Right renal pelvis (tissue), 4 donors: ENCODE data around the gene P2RY6. TPM values are rescaled to one million over a fixed set of nuclear protein-coding genes. Genes with fewer than 3 reads are reported as not detected.
A peak's percentile ranks its signal among the peaks of the same experiment; 100 is the strongest.

Experiments
- DNase-seq, 4 donors: peaks; one replicate each; pipeline ENCODE4 v3.0.0-alpha.2; 2013; ENCODE audit warnings: low read depth in 4 of 4, low spot score in 3 of 4, missing footprints in 1 of 4
- polyA plus RNA-seq, 4 donors: library from polyadenylated mRNA; unstranded; fragments of 120-200 nt; gene quantifications; one replicate each; pipeline ENCODE4 v1.2.1, GENCODE V29; 2013; ENCODE audit not compliant: insufficient read length in 4 of 4

P2RY6 gene
- polyA plus RNA-seq, 4 donors = 1.1 to 1.3 (median 1.1) TPM

DNA sequence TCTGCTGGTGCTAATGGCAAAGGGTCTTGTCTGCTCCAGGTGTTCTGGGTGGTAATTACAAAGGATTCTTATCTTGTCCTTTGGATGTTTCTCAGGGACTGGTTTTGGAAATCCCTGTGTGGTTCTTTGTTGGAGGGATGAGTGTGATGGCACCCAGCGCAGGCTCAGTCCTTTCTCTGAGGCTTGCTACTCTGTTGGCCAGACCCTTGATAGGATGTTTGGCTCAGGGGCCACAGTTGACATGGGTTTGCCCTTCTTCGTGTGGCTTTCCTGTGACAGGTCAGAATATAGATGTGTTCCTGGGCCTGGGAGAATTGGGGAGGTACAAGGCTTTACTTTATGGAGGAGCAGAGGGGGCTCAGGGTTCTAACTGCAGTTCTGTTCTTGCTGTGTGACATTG, 39.9 kb downstream of the P2RY6 start:
- no peak for DNase-seq

DNA sequence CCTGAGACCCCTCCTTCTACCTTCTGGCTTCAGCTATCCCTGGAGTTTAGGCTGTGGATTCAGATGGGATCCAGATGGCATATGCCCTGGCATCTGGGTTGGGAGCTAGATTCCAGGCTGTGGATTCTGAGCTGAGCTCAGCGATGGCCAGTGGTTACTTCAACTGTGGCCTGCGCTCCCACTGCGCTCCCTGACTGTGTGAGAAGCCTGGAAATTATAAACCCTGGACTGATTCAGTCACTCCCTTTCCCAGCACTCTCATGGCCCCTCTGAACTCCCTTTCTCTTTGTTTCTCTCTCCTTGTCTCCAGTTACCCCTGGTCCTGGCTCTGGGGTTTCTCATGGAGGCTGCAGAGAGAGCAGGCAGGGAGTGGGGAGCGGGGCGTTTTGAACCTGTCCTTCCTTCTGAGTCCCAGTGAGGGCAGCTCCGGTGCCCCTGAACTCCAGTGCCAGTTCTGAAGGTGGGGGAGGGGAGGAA, 40.8 kb downstream of the P2RY6 start:
- DNase-seq = no peak

DNA sequence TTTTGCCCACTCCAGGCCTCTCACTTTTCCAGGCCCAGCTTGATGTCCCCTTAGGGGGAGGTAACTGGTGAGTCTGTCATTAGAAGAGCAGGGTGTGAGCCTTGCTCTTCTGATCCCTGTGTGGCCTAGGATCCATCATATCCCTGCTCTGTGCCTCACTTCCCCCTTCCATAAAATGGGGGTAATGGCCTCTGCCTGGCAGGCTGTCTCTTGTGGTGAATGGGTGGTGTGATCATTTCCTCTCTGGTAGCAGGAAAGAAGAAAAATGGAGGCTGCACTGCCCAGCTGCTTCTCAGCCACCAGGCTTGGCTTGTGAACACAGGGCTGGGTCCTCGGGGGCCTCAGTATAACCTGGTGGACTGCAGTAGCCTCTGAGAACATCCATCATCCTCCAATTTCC, 41.5 kb downstream of the P2RY6 start:
- DNase-seq = no peak

DNA sequence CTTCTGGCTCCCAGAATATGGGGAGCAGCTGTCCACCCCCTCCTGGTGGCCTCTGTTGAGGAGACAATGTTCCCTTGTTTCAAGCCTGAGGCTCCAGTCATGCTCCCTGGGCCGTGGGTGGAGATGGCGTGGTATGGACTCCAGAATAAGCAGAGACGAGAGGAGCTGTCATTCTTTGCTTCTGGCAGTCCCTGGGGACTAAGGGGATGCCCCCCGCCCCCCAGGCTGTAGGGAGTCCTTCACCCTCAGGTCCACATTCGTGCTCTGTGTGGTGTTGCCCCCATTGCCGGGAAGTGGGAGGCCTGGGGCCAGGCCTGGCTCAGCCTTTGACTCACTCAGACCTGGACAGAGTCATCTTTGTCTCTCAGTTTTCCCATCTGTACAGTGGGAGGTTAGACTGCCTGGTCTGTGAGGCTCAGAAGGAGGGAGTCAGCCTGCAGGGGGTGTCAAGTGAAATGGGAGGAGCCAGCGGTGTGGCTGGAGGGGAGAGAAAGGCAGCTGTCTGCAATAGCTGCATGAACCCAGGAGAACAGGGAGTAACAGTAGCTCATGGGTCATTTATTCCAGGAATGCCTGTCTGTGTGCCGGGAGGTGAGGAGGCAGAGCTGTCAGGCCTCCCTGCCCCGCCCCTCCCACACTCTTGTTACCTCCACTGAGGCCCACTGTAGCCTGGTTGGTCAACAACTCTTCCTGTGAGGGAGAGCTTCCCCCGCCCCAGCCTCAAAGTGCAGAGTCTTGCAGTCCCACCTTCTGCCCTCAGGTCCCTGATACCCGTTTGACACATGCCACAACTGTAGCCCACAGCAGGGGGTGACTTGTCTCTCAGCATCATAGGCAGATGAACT, 42.2 kb downstream of the P2RY6 start:
- DNase-seq = peak in 3 of 4 donors; percentile 67 to 79 (median 74)

DNA sequence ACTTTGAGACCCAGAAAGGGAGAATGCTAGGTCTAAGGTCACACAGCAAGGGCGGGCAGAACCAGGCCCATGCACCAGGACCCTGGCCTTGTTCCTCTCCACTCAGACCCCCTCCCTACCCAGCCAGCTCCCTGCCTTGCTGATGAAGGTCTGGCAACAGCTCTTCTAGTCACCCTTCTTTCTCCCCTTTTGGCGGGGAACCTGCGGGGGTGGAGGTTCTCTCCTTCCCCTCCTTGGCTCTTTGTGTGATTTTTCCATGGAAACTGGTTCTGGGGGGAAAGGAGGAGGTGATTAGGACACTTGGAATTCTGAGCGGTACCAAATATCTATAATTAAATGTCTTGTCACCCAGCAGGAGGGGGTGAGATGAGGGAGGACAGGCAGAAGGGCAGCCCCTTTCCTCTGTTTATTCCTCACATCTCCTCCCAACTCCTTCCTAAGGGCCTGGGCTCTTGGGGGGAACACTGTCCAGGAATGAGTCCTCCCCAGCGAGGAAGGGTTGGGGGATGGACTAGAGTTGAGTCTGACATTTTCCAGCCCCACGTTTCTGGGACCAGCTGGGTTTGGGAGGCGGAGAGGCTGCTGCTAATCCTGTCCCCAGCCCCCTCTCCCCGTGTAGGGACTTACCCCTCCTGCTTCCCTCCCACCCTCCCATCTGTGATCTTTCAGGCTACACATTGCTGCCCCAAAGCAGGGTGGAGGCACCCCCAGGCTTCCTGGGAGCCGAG, 43.3 kb downstream of the P2RY6 start:
- no peak for DNase-seq

DNA sequence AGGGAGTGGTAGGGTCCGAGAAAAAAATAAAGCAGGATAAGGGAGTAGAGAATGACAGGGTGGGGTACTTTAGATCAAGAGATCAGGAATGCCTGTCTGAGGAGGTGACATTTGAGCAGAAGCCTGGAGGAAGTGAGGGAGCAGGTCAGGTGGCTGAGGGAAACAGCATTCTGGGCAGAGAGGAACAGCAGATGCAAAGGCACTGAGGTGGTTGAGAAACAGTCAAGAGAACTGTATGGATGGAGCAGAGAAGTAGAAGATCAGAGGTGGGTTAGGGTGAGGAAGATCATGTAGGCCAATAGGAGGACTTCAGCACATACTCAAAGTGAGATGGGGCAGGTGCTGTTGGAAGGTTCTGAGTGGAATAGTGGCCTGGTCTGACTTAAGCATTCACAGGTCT, 44.3 kb downstream of the P2RY6 start:
- DNase-seq = no peak

DNA sequence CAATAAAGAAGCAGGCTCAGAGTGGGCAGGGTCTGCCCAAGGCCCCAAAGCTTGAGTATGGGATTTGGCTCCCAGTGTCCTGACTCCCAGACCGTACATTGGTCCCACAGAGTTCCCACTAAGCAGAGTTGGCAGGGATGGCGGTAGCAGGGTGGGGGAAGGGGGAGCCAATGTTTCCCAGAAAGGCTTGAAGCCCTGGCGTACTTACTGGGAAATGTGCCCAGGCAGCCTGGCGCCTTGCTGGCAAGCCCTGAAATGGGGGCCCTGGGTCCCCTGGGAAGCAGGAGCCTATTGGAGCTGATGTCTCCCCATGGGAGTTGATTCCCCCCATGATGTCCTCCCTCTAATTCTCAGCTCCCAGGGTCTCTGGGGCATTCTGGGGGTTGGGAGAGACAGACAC, 45.2 kb downstream of the P2RY6 start:
- DNase-seq = no peak

DNA sequence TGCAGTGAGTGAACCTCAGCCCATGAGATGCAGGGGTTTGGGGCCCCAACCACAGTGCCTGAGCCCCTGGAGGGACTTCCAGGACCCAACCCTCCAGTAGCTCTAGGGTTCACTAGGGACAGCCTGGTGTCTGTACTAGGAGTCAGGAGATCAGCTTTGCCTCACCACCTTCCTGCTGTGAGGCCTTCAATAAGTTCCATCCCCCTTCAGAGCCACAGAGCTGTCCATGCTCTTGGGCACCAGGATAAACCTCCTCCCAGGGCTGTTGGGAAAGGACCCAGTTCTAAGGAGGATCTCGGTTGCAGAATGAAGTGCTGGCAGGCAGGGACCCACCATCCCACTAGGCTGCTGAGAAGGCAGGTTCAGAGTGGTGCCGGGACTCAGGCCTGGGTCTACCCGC, 45.7 kb downstream of the P2RY6 start:
- no peak for DNase-seq

DNA sequence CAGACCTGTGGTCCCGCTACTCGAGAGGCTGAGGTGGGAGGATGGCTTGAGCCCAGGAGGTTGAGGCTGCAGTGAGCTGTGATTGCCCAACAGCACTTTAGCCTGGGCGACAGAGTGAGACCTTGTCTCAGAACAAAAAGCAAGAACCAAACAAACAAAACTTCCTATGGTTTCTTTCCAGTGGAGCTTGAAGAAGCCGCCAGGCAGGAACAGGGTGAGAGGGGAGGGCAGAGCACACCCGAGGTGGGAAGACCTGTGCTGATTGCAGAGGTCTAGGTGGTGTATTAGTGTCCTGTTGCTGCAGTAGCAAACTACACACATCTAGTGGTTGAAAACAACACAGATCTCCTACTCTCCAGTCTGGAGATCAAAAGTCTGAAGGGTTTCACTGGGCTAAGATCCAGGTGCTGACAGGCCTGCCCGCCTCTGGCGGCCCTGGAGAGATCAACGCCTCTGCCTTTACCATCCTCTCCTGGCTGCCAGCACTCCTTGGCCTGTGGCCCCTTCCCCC, 46.4 kb downstream of the P2RY6 start:
- no peak for DNase-seq

DNA sequence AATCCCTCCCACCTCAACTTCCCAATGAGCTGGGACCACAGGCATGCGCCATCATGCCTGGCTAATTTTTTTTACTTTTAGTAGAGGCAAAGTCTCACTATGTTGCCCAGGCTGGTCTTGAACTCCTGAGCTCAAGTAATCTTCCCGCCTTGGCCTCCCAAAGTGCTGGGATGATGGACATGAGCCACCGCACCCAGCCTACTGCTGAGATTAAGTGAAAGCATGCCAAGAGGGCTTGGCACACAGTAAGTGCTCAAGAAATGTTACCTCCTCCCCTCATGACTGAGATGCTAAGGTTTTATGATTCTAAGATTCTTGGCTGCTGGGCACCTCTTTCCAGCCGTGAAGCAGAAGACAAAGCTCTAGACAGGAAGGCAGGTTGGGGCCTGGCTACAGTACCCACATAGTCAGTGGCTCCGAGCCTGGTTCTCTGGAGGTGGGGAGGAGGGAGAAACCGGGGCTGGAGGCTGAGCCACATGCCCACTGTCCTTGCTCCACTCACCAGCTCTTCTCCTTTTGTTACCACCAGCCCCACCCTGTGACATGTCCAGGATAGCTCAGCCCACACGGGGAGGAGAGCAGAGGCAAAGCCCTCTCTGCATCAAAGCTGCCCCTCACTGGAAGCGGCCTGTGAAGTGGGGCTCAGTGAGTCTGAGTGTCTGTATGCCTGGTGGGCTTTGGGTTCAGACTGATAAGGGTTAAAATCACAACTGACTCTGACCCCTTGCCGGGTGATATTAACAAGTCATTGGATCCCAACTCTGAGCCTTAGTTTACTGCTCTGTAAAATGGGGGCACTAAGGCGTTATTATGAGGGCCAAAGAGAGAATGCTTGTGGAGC, 48.8 kb downstream of the P2RY6 start:
- no peak for DNase-seq

DNA sequence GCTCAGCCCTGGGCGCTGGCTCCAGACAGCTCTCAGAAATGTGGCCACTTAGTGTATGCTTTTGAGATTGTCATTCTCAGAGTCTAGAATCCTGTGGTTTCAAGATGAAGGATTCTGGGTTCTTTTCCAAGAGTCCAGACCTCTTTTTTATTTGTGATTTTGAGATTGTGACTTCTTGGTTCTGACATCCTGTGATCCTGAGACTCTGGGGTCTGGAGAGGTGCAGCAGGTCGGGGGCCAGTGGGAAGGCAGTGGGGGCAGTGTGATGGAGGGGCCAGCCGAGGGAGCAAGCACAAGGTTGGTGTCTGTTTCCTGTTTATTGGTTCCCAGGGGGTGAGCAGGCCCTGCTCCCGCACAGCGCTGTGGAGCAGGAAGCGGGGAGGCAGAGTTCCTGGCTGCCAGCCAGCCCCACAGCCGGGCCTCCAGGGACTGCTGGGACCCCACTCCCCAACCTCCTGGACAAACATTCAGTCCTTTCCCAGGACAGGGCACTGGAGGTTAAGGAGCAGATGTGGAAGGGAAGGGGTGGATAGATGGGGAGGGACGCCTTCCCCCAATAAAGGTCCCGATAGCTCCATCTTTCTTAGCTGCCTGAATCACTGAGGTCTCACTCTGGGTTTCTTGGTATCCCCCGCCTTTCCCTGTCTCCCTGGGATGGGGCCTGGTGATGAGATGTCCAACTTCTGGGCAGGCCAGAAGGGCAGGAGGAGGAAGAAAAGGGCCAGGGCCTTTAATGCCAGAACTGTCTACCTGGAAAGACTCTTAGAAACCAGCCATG, 49.7 kb downstream of the P2RY6 start:
- no peak for DNase-seq

DNA sequence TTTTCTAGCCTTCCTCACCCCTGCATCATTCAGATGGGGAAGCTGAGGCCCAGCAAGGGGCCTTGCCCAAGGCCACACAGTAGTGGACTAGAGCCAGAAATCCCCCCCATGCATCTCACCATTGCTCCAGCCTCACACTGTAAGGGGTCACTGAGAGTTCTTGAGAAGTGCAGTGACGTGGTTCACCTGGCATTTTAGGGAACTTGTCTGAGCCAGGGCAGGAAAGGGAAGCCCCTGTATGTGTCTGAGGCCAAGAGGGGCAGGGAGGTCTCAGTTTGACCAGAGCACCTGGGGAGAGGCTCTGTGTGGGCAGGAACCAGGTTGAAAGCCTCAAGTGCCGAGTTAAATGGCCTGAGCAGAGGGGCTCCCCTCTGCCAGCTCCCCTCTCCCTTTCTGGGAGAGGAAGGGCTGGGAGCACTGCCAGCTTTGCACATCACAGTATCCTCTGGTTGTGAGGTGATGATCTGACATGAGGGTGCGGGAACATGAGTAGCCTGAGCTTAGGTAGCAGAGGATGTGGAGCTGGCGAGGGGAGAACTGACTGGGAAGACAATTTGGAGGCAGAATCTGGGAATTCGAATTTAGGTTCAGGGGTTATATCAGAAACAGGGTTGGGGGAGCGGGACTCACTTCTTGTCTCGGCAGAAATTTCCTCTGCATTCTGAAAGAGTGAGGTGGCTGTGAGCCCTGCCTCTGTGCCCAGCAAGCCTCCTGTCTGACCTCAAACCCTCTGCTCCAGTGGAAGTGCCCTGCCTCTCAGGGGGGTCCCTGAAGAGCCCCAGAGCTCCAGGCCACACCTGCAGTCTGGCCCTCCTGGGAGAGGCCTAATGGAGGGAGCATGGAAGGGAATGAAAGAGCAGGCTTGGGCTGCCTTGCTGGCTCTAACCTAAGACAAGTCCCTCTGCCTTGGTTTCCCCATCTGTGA, 50.5 kb downstream of the P2RY6 start:
- no peak for DNase-seq

DNA sequence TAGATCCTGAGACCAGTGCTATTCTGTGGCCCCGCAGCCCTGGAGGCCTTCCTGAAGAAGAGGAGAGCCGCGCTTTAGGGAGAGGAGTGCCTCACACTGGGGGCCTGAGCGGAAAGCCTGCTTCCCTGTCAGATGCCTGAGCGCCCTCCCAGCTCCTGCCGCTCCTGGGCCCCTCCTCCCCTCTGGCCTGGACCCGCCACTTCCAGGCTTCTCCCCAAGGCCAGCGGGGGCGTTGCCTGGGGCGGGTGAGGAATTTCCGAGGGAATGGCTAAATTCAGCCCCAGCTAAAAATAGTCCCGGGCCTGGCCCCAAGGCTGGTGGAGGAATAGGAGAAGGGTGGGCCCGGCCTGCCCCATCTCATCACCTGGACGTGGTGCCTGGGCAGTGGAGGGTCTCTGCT, 51.3 kb downstream of the P2RY6 start:
- DNase-seq = no peak

DNA sequence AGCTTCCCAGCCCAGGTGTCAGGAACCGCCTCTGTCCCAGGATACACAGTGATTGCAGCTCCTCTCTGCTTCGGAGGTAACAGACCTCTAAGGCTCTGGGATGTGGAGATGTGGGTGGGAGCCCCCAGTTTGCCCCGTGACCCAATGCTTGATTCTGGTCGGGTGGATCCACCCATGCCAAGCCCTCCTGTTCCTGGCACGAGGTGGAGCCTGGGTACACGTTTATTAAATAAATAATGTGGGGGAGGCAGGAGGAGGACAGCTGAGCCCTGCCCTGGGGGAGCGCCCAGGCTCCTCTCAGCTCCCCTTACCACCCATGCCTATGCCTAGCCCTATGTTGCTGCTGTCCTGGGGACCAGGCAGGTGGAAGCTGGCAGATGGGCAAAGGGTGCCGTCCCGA, 52.0 kb downstream of the P2RY6 start:
- no peak for DNase-seq

DNA sequence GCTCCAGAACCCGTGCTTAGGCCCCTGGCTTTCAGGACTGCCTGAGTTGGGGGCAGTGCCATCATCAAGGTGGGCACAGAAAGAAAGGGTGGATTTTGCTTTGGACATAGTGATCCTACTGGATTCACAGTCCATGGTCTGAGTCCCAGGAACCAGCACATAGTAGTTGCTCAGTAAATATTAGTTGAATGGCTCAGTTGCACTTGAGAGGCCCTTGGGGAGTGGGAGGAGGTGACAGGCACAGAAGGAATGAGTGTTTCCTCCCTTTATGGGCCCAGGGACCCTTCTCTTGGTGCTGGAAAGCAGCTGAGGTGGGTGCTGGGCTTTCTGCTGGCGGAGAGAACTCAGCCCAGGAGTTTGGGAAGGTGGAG, 52.5 kb downstream of the P2RY6 start:
- DNase-seq = no peak

DNA sequence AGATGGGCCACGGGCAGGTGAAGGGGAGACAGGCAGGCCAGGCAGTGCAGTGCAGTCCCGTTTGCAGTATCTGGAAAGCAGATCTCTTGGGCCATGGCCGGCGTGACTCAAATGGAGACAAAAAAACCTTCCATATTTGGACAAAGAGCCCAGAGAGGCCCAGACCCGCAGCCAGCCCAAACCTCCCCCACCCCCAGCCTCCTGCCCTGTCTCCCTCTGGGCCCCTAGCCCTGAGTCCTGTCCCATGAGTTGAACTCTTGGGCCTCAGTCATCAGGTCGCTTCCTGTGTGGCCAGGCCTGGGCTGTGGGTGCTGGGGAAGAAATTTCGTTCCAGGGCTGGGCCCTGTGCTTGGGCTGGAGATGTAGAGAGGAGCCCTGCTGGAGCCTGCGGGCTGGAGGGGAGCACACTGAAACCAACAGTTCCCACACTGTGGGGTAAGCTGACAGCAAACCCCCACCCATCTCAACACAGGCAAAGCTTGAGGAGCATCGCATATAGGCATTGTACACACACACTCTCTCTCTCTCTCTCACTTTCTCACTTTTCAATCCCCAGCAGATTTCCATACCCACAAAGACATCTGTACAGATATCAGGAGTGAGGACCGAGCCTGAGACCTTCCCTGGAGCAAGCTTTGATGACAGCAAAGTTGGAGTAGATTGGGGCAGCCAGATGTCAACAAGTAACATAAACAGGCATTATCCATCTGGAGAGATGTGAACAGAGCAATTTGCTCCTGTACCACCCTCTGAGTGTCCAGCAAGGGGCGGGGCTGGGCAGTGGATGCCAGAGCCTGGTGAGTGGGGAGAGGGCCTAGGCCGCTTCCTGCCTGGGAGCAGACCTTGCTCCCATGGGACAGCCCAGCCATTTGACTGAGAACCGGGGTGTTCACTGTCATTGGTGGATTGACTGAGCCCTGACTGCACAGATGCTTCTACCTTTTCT, 53.2 kb downstream of the P2RY6 start:
- DNase-seq = no peak

DNA sequence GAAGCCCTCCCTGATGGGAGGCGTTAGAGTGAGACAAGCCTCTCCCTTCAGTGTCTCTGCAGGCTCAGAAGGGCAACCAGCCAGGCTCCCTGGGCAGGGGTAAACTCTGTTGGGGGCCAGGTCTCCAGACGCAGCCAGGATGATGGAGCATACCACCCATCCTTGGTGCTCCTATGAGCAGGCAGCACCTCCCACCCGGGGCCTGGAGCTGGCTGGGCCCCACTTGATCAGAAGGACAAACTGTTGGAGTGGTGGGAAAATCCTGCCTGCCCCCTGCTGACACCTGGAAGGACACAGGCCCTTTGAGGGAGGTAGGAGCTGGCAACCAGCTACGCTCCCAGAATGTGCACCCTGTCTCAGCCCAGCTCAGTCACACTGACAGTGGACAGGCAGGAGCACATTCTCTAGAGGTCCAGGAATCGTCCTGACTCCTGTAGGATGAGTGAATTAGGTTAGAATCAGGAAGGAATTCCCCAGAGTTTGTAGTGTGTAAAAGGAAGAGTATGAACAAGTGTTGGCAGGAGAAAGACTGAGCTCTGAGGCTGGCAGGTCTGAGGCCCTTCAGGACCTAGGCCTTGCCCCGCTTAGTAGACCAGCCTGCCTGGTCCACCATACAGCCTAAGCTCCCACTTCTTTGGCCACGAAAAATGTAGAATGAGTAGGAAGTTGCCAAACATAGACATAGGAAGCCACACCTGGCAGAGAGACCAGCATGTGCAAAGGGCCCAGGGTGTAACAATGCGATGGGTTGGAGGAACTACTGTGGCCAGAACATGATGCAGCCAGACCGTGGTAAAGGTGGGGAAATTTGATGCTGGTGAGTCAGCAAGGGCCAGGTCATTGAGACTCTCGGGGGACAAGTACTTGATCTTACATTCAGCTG, 55.0 kb downstream of the P2RY6 start:
- no peak for DNase-seq
